Activated CD4-positive, alpha-beta T cell treated with anti-CD3 and anti-CD28 coated beads for 48 hours (primary cell): Measurements from ENCODE around the gene GLTP.

Source experiments
- DNase-seq: peaks from one replicate; pipeline ENCODE4 v3.0.0-alpha.2; 2020

The GLTP gene

DNA sequence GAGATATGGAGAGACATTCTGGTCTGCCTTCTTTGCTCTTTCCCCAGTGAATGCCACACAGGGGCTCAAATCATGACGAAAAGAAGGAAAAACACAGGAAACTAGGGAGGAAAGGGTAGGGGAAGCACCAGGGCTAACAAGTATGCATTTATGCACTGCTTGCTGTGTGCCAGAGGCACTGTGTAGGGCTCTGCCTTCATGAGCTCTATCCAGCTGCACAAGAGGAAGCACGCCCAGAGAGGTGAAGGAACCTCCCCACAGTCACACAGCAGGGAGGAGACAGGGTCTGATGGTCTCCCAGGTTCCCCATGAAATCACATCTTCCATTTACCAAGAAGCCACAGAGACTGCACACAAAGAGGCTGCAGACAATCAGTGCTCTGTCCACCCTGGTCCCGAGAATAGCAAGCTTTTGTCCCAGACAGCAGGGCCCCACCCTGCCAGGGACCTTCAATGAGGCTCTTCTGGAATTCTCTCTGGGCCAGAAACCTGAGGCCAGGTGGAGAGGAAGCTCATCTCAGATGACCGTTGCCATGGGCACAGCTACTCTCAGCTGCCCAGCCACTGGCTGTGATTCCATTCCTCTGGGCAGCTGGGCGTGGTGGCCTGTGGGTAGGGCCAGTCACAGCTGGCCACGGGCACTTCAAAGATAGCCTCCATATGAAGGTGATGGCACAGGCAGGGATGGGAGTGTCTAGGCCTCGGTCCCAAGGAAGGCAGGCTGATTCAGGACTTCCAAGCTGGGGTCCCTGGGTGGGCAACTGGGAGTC is 39.9 kb downstream of the GLTP start:
- DNase-seq, result no peak

DNA sequence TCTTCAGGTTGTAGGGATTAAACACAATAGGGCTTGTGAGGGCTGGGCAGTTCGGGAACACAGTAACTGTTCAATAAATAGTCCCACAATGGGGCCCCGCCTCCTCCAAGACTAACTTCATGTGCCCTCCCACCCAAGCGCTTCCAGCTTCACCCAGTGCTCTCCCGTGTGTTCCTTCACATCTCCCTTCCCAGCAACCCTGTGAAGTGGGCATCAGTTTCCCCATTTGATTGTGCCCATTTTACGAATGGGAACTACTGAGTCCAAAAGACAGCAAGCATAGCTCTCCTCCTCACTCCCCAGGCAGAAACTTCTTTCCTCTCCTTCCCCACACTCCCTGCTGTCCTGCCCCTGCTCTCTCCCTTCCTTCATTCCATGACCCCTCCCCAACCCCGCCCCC is 40.9 kb downstream of the GLTP start:
- no peak for DNase-seq

DNA sequence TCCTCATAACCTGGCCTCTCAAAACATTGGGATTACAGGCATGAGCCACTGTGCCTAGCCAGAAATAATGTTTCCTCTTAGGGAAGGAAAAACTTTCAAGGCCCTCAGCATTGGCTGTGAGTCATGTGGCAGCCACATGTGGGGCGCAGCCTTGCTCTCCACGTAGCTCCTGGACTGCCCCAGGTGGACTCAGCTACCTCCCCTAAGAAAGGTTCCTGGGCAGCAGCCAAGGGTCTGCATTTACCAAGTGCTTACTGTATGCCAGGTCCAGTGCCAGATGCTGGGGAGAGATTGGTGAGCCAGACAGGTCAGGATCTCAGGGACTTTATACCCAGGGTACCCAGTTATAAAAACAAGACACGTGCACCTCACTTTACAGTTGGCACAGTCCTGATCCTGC is 43.4 kb downstream of the GLTP start:
- DNase-seq, result no peak

DNA sequence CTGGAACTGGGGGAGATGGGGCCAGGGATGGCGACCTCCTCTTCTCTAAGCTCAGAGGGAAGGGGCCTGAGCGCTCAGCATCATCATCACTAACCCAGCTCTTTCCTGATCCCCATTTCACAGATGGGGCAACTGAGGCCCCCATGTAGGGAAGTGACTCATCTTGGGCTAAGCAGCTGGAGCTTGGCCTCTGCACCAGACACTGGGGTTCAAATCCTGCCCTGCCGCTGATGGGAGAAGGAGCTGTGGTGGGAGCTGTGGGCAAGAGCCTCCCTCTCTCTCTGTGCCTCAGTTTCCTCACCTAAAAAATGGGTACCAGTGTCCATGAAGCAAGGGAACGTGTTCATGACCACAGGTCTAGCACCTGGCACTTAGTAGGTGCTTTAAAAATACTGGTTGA is 44.5 kb downstream of the GLTP start:
- DNase-seq, result no peak

DNA sequence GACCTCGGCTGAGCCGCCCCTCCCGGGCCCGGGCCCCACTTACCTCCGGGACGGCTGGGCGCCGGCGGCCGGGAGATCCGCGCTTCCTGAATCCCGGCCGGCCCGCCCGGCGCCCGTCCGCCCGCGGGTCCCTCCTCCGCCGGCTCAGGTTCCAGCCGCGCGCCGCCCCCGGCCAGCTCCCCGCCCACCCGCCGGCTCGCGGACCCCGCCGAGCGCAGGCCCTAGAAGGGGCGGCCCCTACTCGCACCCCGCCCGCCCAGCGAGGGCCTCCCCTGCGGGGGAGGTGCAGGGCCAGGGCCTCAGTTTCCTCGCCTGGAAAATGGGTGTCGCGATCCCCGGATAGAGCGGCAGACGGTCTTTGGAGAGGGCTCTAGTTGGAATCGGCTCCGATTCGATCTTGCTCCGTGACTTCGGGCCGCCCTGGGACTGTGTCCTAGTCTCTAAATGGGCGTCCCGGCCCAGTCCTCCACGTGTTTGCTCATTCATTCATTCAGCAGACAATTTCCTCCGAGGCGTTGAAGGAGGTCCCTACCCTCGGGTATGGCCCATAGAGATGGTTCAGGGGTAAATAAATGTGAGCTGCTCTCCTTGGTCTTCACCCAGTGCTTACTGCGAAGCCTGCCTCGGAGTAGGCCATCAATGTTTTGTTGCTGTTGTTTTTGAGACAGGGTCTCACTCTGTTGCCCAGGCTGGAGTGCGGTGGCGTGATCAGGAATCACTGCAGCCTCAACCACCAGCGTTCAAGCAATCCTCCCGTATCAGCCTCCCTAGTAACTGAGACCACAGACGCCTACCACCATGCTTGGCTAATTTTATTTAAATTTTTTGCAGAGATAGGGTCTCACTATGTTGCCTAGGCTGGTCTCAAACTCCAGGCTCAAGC is 46.8 kb downstream of the GLTP start, which contains the start of gene TRPV4:
TSS of gene TRPV4 (minus strand) at position 92 of the 883 bp plus-strand sequence. CDS start 18,602 bp downstream, outside the sequence.
- DNase-seq, result no peak

DNA sequence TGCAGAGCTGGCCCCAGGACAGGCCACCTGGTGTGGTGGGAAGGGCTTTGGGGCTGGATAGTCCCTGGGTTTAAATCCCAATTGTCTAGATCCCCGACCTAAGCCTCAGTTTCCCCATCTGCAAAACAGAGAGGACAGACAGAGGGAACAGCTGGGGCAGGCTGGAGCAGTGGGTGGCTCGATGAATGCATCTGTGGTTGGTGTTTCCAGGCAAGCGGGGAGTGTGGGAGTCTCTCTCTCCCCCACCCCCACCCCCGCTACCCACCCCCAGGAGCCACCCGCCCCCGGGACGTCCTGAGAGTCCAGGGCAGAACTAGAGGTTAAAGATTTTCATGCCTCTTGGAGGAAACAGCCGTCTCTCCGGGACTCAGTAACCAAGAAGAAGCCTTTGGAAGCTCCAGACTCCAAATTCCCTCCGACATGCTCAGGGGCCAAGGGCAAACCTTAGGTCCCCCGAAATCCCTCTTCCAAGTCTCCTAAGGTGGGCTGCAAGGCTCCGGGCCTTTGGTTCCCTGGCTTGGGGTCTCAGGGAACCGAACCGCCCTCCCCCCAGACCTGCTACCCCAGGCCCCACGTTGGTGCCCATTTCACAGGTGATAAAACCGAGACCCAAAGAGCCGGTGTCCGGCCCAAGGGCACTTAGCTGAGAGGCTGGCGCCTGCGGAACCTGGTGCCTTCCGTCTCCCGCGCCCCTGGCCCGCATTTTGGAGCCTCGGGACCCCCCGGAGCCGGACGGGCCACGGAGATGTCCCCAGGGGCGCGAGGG is 47.6 kb downstream of the GLTP start:
- no peak for DNase-seq

DNA sequence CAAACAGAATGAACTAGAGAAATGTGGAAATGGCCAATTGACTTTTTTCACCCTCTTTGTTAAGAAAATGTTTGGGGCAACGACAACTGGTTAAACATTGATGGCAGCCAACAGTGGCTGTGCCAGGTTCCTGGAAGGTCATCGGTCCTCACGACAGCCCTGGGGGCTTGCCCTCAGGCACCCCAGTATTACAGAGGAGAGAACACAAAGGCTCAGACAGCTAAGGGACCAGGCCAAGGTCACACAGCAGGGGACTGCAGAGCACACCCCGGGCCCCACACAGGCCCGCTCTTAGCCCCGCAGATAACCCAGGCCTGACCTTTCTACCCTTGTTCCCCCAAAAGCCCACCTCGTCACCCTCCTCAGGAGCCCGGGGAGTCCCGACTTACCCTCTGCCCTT is 48.4 kb downstream of the GLTP start:
- DNase-seq, result no peak

DNA sequence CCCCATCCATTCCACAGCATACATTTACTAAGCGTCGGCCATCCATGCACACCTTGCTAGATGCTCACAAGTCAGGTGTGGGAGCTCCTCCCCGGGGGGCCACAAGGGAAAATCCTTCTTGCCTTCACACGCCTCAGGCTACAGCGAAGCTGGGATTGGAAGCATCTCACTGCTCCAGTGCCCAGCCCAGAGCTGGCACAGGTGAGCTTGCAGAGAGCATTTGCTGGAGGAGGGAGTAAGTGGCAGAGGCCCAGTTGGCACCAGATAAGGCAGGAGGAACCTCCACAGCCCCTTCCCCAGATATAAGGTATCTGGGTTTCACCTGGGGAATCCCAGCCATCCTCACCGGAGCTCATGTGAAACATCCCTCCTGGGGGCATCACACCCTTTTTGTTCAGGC is 49.0 kb downstream of the GLTP start:
- DNase-seq, result no peak

DNA sequence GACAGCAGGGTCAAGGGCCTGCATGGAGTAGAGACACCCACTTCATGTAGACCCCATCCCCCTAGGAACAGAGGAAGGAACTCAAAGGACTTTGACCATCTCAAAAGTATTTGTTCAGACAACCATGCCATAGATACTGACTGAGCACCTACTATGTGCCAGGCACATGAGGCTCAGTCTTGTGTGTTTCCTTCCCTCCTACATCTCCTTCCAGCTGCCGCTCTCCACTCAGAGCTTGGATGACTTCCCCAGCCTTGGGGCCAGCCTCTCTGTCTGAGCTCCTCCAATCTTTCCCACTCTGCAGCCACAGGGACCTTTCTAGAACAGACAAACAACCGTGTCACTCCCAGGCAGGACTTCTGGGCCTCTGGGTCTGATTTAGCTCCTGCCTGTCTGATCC is 49.6 kb downstream of the GLTP start:
- no peak for DNase-seq

DNA sequence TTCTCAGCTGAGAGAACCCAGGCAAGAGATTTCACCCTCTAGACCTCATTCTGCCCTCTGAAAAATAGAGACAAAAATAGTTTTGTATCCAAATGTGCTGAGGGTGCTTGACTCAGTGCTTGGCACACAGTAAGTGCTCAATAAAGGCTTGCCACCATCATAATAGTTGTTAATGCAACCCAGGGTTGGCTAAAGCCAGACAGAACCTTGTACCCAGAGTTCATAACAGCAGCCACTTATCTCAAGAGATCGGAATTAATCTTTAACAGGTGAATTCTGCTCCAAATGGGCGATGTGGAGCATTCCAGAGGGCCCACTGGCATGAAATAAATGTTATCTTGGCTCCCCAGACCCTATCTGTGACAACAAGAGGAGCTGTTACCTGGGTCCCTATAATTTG is 50.1 kb downstream of the GLTP start:
- no peak for DNase-seq

DNA sequence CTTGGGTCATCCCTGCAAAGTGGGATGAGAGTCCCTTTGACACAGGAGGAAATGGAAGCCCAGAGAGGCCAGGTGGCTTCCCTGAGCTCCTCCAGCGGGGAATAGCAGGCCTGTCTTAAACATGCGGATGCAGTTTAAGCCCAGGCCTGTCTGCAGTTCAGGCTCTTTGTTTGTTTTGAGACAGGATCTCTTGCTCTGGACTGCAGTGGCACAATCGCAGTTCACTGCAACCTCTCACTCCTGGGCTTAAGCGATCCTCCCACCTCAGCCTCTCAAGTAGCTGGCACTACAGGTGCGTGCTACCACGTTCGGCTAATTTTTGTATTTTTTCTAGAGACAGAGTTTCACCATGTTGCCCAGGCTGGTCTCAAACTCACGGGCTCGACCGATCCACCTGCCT is 50.7 kb downstream of the GLTP start:
- DNase-seq, result no peak

DNA sequence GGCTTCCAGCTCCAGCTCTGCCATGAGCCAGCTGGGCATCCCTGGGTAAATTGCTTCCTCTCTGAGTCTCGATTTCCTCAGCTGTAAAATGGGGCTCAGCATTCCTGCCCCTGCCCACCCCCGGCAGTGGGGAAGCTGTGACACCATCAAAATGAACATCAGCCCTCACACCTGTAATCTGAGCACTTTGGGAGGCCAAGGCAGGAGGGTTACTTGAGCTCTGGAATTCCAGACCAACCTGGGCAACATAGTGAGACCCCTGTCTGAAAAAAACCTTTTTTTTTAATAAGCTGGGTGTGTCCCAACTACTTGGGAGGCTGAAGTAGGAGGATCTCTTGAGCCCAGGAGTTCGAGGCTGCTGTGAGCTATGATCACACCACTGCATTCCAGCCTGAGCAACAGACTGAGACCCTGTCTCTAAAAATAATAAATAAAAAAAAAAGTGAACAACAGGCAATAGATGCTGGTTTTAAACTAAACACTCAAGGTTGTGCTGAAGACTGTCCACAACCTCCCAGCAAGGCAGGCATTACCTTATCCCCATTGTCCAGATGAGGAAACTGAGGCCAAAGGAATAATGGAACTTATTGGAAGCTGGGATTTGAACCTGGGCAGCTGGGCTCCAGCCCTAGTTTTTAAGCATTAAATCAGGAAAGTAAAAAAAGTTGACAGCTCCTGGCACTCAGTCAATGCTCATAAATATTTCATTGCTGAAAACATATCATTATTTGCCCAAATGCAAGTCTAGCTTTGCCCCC is 51.4 kb downstream of the GLTP start:
- DNase-seq, result no peak

DNA sequence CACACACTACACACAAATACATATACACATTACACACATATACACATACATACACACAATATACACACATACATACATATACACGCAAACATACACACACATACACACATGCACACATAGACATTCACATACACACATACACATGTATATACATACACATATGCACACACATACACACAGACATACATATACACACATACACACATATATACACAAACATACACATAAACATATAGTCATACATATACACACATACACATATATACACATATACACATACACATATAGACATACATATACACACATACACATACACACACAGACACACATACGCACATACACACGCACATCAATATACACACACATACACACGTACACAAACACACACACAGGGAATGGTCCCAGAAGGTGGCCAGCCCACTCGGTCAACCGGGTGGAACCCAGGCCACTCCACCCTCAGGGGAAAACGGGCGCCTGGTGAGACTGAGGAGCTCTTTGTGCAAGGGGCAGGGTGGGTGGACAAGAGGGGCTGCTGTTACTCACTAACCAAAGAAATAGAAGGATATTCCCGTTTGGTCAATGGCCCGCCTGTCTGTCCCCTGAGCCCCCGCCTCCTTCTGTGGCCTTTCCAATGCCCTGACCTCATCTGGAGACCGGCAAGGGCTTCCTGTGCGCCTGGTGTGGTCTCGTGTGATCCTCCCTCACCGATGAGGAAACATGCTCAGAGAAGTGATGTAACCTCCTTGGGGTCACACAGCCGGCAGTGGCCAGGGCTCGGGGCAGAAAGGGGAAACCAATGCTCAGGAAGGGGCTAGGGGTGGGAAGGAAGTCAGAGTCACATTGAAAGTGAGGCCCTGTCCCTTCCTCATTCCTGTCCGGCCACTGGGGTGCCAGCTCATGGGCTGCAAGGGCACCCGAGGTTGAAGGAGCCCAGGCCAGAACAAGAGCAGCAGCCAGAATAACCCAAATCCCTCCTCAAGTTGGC is 52.5 kb downstream of the GLTP start:
- no peak for DNase-seq

DNA sequence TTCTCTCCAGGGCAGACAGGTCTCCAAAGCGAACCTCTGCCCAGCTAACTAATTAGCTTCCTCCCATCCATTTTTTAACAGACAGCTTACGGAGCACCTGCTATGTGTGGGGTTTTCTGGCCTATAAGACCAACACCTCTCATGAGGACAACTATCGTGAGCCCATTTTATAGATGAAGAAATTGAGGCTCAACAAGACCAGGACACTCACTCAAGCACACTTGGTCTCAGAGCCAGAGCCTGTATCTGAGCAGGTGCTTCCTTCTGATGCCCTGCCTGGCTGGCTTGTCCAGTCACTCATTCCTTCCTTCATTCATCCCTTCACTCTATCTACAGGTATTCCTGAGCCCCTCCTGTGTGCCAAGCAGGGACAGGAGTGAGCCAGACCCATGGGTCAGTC is 53.3 kb downstream of the GLTP start:
- DNase-seq, result no peak

DNA sequence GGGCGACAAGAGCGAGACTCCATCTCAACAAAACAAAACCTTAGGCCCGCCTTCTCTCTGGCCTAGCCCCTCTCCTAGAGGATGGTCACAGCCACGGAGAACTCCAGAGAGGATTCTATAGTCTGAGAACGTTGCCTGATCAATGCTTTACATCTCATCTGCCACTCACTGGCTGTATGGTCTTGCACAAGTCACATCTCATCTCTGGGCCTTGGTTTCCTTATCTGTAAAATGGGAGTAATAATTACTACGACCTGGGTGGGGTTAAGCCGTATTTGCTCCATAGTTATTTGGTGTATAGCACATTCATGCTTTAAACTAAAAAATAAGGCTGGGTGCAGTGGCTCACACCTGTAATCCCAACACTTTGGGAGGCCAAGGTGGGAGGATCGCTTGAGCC is 55.6 kb downstream of the GLTP start:
- DNase-seq, result no peak

DNA sequence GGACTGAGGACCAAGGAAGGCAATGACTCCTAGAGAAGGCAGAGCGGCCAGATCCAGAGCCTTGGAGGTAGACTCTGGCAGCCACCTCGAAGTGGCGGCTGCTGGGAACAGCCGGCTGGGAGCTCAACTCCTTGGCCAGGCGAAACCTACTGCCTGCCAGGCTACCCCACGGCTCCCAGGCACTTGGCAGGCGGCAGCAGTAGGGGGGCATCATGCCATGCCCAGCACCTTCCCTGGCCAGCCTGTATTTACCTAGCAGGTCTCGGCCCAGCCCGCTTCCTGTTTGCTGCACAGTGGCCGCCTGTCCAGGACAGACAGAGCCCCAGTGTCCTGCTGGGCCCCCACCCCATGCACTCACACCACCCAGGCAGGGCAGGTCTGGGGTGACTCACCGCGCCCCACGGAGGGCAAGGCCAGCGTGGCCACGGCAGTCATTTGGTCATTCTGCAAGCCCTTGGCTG is 57.4 kb downstream of the GLTP start:
- no peak for DNase-seq

DNA sequence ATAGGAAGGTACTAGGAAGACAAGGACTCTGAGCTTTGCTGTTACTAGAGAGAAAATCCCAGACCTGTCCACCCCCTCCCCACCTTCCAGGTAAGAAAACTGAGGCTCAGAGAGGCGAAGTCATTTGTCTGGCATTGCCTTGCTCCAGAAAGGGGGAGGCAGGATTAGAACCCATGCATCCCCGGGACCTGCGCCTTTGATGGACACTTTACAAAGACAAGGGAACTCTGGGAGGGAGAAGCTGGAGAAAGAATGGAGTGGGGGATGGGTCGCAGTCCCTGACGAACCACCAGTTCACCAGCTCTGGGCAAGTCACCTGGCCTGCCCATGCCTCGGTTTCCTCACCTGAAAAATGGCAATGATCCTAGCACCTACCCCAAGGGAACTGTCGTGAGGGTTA is 57.9 kb downstream of the GLTP start:
- no peak for DNase-seq

DNA sequence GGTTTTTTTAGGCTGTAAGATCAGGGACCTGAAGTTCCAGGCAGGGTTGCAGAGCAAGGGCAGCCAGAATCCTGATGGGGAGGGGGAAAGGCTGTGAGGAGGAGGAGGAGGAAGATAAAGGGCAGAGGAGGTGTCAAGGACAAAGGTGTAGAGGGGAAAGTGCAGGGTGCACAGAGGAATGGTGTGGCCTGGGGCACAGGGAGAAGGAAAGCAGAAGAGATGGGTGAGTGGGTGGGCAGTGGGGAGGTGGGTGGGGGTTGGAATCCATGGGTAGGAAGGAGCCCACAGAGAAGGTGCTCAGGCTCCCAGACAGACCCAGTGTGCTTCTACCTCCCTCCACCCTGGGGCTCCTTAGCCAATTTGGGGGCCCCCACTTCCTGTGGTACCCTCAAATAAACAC is 58.4 kb downstream of the GLTP start:
- DNase-seq, result no peak

DNA sequence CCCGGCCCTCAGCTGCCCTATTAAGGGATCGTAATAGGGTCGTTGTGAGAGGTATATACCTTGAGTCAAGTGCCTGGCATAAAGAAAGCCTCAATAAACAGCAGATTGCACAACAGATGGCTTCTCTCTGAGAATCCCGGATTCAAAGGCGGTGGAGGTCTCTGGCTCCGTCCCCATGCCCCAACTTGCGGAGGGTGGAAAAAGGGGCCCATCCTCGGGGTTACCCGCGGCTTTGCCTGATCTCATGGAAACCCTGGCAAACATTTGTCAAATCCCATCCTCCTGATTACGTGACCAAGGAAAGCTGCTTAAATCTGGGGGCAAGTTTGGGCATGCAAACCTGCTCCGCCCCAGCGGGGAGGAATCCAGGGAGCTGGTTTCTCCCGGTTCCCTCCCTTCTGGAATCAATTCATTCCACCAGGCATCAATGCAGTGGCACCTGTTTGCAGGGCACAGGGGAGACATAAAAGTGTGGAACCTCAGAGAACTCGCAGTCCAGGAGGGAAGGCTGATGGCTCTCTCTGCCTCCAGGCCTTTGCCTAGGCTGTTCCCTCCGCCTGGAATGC is 59.4 kb downstream of the GLTP start:
- no peak for DNase-seq

DNA sequence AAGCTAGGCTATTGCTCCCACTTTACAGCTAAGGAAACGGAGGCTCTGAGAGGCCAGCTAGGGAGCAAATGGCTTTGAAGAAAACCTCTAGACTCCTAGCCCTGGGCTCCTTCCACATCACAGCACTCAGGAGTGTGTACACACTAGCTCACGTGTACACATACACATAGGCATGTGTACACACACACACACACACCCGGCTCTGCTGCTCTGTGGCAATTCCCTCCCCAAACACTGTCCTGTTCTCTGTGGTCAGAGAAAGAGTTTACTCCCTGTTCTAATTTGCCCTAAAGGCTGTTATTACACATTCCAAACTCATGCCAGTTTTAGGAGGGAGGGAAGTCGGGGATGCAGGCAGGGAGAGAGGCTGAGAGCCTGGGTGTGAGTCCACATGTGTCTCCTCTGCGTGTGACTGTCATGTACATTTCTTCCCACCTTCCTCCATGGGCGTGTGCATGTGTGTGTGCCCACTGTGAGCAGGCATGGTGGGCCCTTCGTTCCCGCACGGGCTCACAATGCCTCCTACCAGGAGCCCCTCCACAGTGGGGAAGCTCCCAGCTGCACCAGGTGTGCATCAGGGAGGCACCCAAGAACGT is 61.3 kb downstream of the GLTP start:
- DNase-seq, result no peak

DNA sequence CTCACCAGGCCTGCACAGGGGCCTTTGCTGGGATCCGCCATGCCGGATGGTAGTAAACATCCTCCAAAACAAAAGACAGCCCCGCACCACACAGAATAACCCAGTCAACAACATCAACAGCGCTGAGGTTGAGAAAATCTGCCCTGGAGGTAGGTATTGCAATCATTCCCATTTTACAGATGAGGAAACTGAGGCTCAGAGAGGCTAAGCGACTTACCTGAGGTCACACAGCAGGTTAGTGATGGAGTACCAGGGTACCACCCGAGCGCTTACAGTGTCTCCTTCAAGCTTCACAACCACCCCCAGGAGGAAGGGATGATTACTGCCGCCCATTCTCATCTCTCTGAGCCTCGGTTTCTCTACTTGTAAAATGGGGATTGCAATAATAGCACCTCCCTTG is 62.1 kb downstream of the GLTP start:
- no peak for DNase-seq
